Occipital lobe (tissue), 2 donors: ENCODE results near the gene ADRB2. TPM values are rescaled to one million over a fixed set of nuclear protein-coding genes. Genes with fewer than 3 reads are reported as not detected.

Experiments used
- DNase-seq: peaks from one replicate; lab custom pipeline; 2025; lab: John Stamatoyannopoulos, UW
- total RNA-seq: library from RNA; depleted of rRNA; stranded (reverse); fragments of >200 nt; gene quantifications from one replicate; pipeline ENCODE4 v1.2.3, GENCODE V29; 2014

The ADRB2 gene
- total RNA-seq, 1 donor from 2014 or later, result 1.6 TPM

DNA sequence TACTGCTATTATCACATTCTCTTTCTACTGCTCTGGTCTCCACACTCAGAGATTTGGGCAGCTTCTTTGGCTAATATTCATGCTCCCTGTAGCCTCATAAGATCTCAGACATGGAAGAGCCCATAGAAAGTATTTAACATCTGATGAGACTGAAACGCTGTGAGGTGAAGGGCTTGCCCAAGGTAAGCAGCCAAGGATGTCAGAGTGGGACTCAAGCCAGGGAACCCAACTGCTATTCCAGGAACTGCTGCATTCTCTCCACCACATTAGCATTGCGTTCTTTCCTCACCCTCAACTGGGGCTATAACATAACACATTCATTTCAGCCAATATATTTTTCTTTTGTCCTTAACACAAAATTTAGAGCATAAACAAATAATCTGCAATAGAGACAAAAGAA lies 3.8 kb downstream of the ADRB2 start:
- no peak for DNase-seq

DNA sequence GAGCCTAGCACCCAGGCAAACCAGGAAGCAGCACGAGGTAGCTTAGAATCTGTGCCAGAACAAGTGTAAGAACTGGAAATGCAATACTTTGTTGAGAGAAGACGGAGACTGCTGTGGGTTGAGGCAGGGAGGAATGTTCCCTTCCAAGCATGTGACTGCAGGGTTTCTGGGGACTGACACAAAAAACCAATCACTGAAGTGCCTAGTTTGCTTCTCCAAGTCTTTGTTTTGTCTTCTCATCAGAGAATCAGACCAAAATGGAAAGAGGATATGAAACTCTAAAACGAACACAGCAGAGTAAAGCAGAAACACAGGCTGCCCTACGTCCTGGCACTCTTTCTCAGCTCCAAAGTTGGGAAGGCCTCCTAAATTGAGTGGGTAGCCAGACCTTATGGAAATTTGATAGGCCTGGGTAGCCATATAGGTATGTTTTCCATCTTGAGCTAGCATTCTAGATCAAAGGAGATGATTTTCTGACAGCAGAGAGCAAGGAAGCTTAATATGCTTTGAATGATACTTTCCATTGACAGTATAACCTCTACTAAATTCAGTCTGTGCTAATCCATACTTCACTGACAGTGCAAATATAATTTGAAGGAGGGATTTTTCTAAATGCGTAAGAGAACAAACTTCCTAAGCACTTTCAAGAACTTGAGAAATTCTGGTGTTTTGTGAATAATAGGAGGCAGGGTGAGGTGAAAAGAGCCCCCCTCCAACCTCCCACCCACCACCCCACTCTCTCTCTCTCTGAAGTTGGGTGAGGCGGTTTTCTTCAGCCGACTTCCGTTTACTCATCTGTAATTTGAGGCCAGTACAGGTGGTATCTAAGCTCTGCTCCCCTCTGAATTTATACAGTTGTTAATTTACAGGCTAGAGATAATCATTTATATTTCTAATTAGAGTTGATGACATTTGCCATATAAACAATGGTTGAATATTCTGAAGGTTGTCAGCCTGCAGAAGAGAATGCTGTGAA lies 5.5 kb downstream of the ADRB2 start:
- no peak for DNase-seq

DNA sequence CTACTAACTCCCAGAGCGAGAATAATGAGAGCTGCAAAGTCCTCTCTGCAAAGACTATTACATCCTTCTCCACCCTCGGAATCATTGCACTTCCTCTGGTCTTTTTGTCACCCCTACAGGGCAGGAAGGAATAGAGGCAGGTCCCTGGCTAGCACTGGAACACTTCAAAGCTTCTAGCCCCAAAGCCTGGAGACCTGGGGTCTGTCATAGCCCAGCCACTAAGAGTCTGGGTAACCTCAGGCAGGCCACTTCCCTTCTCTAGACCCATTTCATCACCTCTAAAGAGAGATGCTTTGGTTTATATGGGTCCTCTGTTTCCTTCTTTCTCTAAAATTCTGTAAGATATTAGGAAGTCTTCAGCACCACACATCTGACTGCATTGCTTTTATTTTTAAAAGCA lies 6.7 kb downstream of the ADRB2 start:
- DNase-seq, result no peak

DNA sequence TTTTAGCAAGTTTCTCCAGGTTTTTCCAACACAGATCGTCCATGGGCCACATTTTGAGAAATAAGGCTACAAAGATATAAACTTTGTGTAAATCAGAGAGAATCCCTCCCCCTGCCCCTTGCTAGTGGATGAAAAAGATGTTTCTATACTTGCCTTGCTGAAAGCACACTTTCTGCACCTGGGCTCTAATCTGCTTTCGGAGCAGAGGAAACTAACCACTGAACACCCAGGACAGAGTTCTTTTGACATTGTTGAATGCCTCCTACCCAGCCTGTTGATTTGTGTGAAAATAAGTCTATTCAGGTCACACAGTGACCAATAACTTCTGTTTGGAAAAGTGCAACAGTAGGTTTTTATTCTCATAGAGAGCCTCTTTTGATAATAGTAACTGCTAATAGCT lies 7.5 kb downstream of the ADRB2 start:
- DNase-seq, result no peak

DNA sequence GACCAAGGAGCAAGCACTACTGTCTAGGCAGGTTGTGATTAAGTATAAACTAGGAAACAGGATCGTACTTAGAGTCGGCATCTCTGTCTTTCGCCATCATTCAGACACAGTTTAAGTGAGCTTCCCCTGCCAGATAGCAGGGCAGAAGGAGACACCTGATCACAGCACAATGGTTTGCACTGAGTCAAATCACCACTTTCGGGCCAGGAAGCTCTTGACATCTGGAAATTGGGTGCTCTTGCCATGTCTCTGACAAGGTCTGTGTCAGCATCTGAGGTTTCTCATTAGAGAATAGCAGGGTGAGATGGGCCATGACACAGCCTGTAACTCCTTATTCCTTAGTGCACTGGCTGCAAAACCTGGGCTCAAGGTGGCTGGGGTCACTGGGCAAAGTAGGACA lies 8.3 kb downstream of the ADRB2 start:
- DNase-seq, result no peak

DNA sequence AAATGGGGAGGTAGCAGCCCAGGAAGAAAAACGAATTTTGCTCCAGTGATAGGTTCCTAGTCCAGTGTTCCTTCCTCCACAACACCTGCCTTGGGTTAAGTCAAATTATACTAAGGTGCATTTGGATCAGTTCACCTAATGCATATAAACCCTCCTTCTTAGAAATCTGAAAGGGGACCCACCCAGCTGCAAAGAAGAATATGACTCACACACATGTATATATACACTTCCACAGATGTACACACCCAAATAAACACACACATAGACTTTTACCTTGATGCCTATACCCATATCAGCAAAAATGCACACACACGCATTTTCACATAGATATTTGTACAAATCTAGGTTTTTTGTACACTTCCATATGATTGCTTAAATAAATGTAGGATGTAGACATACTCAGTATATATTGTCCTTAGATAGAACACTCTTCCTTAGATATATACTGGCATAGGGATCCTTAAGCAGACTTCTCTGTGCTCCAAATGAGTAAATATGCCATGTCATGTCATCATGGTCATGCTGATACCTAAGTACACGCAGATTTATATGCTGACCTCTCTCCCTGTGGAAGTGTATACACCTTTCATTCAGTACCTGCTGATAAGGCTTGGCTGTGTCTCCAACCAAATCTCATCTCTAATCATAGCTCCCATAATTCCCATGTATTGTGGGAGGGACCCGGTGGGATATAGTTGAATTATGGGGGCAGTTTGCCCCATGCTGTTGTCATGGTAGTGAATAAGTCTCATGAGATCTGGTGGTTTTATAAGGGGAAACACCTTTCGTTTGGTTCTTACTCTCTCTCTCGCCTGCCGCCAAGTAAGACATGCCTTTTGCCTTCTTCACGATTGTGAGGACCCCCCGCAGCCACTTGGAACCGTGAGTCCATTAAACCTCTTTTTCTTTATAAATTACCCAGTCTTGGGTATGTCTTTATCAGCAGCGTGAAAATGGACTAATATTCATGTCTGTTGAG lies 10.2 kb downstream of the ADRB2 start:
- DNase-seq, result no peak

DNA sequence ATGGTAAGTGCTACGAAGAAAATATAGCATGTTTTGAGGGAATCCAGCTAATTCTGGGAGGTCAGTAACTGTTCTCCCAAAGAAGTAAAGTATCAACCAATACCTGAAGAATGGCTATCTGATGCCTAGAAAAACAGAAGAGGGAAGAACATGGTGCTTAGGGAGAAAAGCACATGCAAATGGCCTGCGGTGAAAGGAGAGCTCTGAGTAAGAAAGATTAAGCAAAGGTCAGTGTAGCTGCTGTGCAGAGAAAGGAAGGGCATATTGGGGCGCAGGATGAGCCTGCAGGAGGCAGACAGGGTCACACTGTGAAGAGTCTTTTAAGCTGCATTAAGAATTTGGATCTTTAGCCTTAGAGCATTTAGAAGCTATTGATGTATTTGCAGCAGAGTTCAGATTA lies 11.0 kb downstream of the ADRB2 start:
- no peak for DNase-seq

DNA sequence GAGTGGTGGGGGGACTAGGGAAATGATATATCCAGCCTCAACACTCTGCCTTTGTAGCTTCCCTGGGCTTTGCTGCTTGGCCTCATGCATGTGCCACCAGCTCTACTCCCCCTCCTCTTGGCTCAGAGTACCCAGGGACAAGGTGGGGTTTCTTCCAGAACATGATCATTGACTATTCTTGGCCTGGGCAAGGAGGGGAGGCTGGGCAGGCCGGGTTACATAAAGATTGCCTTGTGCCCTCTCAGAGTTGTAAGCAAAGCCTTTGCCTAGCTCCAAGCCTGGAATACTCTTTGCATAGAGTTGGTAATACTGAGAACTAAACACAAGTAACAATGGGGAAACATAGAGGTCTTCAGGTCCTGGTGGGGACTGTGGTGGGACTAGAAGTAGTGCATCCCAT lies 11.9 kb downstream of the ADRB2 start:
- DNase-seq, result no peak

DNA sequence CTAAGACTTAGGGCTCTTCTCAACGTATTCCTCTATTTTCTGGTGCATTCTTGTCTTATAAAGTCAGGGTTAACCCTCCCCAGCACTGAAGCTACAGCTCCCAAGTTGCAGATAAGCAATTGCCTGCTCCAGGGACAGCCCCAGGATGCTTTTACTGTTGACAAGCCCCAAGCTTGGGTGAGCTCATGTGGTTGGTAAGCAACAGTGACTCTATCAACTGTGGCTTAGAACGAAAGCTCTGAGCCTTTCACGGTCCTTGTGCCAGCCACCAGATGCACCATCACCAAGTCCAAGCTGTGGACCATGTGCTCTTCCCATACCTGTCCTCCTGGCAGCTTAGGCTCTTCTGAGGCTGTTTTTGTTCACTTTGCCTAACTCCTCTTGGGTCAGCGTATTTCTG lies 13.5 kb downstream of the ADRB2 start:
- DNase-seq, result no peak

DNA sequence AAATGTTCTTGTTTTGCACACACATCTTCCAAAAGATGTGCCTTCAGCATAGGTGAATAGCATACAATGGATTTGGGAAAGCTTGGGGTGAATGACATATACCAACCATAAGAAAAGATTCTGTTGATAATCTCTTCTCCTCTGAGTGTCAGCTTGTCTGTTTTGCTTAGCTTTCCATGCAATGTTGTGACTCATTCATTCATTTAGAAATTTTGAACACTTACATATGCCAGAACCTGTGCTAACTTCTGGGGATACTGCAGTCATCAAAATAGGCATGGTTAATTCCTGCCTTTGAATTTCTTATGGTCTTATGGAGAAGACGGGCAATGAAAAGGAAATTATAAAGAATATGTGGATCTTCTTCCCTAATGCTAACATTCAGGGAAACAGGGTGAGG lies 14.1 kb downstream of the ADRB2 start:
- DNase-seq, result no peak

DNA sequence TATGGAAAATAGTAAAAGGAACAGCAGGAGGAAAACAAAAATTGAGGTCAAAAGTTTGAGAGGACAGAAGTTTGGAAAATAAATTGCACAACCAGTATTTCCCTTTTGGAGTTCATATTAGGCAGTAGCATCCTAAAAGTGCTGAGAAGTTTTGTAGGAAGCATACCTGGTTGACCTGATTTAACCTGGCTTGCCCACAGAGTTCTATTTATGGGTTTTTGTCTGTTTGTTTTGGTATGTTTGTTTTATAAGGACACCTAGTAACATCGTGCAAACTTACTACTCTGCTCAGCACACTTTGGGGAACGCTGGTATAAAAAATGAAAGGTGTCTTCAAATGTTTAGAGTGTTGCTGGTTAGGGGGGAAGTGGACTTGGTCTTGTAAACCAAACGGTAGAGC lies 15.1 kb downstream of the ADRB2 start:
- DNase-seq, result no peak

DNA sequence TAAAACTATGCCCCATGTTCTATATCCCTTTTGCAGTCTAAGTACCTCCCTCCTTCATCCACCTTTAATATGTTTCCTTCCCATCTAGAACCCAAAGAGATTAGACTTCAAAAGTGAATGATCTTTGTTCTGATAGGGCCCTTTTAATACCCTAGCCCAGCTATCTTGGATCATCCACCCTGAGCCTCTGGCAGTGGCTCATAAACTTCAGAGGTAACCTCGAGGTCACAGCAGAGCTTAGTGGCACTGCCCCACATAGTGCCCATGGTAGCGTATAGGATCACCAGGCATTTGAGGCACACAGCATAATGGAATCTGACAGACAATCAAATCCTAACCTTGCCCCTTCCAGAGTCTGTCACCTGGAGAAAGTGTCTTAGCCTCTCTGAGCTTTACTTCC lies 15.8 kb downstream of the ADRB2 start:
- no peak for DNase-seq

DNA sequence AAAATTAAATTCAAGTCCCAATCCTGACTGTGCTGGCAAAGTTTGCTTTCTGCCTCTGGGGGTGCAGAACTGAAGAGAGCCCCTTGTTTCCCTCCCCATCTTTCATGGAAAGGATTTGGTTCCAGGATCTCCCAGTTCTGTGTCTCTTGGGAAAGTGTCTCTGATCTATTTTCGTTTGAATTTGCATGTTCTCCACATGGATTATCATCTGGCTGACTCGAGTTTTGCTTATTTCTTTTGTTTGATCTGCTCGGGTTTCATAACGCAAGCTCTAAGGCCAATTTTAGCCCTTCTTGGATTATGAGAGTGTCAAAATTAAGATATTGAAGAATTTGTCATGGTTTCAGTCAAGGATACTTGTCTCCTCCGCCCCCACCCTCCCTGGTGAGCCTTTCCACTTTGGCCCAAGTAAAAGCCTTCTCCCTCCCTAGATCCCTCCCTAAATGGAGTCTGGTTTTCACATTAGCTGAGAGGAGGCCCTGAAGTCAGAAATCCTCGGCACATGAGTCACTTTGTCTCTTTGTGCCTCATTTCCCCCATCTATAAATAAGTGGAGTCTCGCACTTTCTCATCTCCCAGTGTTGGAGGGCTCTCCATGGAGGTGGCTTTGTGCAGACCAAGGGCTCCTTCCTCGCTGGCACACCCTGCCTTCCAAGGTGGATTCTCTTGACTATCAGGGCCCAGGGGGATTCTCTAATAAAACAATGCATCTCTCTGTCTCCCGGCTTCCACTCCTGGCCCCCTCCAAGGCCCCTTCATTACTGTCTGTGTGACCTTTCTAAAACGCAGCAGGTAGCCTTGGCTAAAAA lies 17.3 kb downstream of the ADRB2 start:
- no peak for DNase-seq

DNA sequence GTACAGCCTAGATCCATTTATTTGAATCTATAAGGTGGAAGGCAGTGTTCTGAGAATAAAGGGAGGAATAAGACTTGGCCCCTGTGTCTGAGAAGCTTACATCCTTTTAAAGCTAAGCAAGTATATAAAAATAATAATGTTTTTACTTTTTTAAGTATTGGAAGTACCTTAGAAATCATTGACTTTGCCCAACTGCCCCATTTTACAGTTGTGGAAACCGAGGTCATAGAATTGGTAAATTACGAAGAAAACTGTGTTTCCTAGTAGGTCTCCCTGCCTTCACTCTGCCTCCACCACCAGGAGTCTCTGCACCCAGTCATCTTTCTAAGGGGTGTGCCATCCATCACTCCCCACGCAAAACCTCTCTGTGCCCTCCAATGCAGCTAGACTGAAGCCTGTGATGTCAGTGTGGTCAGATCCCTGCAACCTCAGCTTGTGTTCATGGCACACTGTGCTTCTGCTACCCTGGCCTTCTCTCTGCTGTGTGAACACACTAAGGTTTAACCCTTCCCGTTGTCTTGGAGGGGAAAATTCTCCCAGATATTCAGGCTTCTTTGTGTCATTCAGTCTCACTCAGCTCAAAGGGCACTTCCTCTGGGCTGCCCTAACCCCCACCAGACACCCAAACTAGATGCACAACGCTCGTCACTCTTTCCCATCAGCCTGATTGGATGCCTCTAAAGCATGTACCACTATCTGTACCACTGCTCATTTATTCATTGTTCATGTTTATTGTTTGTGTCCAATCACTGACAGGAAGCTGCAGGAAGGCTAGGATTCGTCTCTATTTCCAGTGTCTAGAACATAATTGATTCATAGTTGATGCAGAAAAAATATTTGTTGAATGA lies 18.2 kb downstream of the ADRB2 start:
- DNase-seq, result no peak

DNA sequence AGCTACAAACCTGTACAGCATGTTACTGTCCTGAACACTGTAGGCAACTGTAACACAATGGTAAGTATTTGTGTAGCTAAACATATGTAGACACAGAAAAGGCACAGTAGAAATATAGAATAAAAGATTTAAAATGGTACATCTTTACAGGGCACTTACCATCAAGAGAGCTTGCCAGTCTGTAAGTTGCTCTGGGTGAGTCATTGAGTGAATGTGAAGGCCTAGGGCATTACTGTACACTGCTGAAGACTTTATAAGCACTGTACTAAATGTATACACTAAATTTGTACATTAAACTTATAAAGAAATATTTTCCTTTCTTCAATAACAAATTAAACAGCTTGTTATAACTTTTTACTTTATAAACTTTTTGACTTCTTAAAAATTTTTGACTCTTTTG lies 20.5 kb downstream of the ADRB2 start:
- DNase-seq, result no peak

DNA sequence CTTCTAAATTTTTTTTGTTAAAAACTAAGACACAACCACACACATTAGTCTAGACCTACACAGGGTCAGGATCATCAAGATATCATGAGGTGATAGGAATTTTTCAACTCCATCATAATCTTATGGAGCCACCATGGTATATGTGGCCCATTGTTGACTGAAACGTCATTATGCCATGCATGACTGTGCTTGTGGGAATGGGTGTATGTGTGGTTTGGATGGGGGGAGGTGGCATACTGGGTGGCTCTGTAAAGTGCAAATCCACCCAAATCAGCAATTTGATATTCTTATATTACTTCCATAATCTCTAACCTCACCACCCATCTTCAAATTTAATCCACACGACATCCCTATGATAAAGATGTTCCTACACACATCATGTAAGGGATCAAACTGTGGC lies 21.0 kb downstream of the ADRB2 start:
- DNase-seq, result no peak

DNA sequence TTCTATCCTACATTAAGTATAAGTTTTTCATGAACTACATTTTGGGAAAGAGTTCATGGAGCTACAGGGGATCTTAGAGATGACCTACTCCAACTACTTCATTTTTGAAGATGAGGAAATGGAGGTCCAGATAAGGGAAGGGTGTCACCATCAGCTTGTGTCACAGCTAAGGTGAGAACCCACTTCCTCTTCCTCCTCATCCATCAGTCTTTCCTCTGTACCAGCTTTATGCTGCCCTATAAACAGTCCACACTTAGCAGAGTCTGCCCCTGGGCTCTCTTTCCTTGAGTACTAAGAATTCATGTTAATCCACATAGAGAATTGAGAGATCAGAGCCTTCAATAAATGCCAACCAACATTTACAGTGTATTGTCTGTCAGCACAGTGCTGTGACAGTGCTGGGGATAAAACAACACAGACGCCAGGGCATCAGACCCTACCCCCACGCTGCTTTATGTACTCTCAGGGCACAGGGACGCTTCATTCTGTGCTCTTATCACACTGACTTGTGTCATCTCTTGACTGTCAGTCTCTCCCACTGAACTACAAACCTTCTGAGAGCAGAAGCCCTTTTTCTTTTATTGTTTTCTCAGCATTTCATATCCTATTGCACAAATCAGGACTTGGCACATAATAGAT lies 22.1 kb downstream of the ADRB2 start:
- no peak for DNase-seq

DNA sequence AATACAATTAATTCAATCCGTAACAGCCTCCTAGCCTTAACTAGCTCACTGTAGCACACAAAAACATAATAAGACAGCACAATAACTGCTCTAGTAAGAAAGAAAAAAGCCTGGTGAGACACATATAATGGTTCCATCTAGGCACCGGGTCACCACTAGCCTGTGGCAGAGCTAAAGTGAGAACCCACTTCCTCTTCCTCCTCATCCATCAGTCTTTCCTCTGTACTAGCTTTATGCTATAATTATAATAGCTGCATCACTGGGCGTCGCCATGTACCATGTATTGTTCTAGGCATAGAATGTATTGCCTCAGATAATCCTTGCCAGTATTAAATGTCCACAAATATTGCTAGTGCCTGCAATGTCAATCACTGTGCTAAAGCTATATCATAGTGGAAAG lies 23.1 kb downstream of the ADRB2 start:
- DNase-seq, result no peak

DNA sequence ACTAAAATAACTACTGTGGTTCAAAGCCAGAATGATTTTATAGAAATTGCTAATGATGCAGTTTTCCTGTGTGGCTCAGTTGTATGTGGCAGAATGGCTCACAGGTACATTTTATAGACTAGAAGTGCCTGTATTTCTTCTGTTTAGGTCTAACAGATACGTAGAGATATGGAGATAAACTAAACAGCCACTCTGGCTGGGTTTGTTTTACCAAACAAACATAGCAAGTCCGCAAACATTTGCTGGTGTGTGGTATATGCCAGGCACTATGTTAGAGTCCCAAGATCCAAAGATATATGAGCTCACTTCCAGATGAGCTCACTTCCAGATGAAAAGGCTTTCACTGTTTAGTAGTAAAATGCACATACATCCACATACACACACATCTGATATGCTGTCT lies 24.4 kb downstream of the ADRB2 start:
- no peak for DNase-seq

DNA sequence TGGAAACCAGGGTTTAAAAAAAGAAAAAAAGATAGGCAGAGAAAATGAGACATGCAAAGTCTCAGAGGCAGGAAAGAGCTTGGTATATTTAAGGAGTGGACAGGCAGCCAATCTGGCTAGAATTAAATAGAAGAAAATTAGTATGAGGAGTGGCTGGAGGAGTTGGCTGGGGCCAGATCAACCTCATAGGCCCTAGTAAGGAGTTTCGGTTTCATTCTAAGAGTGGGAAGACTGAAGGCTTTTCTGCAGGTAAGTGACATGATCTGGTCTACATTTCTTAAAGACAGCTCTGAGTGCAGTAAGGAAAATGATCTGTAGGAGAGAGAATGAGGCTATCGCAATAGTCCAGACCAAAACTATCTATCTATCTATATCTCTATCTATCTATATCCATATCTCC lies 27.5 kb downstream of the ADRB2 start:
- no peak for DNase-seq
